HEK293 (cell line): ENCODE measurements around the gene AWAT1.

Experiments
- CTCF ChIA-PET: fragments of 350-600 bp; formaldehyde crosslinking; extraction: SDS; loops from one replicate; lab custom pipeline; 2021; ENCODE audit warnings: antibody characterized with exemption; lab: Yijun Ruan, JAX
- POLR2A ChIA-PET: fragments of 300-600 bp; formaldehyde crosslinking; extraction: SDS; loops from one replicate; lab custom pipeline; 2020; ENCODE audit warnings: antibody characterized with exemption, inconsistent platforms; lab: Yijun Ruan, JAX
- H3K27ac ChIP-seq: fragments of 200-500 bp; sonication (Bioruptor generic); 2 replicates; pipeline ENCODE4 v1.5.1; 2014; ENCODE audit warnings: low read depth, low read length, control low read depth, inconsistent platforms; ENCODE audit errors: extremely low read depth
- H3K36me3 ChIP-seq, 2 experiments: fragments of 200-500 bp in 1 of 2; sonication (Bioruptor generic) in 1 of 2; 1 replicate in 1 of 2; 2 replicates in 1 of 2; pipeline ENCODE4 v1.5.1; 2014 to 2017; ENCODE audit warnings: inconsistent platforms in 2 of 2, low read length in 2 of 2; ENCODE audit not compliant: control insufficient read depth in 2 of 2, insufficient read depth in 1 of 2
- H3K4me1 ChIP-seq: fragments of 200-500 bp; sonication (Bioruptor generic); 2 replicates; pipeline ENCODE4 v1.5.1; 2014; ENCODE audit warnings: mild to moderate bottlenecking, low read length, inconsistent platforms; ENCODE audit not compliant: control insufficient read depth, insufficient read depth
- H3K4me3 ChIP-seq: 2 replicates; pipeline ENCODE4 v1.5.1; 2011; ENCODE audit warnings: low read depth, mild to moderate bottlenecking, control low read depth, low read length, moderate library complexity
- H3K9me3 ChIP-seq: fragments of 200-500 bp; sonication (Bioruptor generic); 2 replicates; pipeline ENCODE4 v1.5.1; 2014; ENCODE audit warnings: low read depth, low read length, inconsistent platforms; ENCODE audit not compliant: control insufficient read depth, insufficient read depth
- BCL11A ChIP-seq: fragments of 450-650 bp; formaldehyde crosslinking; IDR thresholded peaks from 2 replicates; pipeline ENCODE4 v1.5.1; 2016; ENCODE audit warnings: low read depth, missing biosample characterization, missing genetic modification characterization
- KLF8 ChIP-seq: fragments of 450-650 bp; formaldehyde crosslinking; IDR thresholded peaks from 2 replicates; pipeline ENCODE4 v1.5.1; 2016; ENCODE audit warnings: missing biosample characterization, missing genetic modification characterization
- MEIS1 ChIP-seq: sonication (generic); formaldehyde crosslinking; IDR thresholded peaks from 2 replicates; pipeline ENCODE4 v1.8.1; 2022; ENCODE audit warnings: missing genetic modification reagents, mild to moderate bottlenecking, borderline replicate concordance
- OVOL3 ChIP-seq: fragments of 450-650 bp; formaldehyde crosslinking; IDR thresholded peaks from 2 replicates; pipeline ENCODE4 v1.5.1; 2016; ENCODE audit warnings: missing biosample characterization, missing genetic modification characterization
- TCF7L2 ChIP-seq: IDR thresholded peaks from 2 replicates; pipeline ENCODE4 v1.6.1; 2011; ENCODE audit warnings: low read depth, mild to moderate bottlenecking, inconsistent platforms, low read length, moderate library complexity, borderline replicate concordance
- ZFP41 ChIP-seq: fragments of 450-650 bp; formaldehyde crosslinking; IDR thresholded peaks from 2 replicates; pipeline ENCODE4 v1.5.1; 2016; ENCODE audit warnings: missing biosample characterization, missing genetic modification characterization, borderline replicate concordance
- ZNF10 ChIP-seq: fragments of 450-650 bp; formaldehyde crosslinking; IDR thresholded peaks from 2 replicates; pipeline ENCODE4 v1.5.1; 2017; ENCODE audit warnings: missing biosample characterization, missing genetic modification characterization
- ZNF398 ChIP-seq: fragments of 450-650 bp; formaldehyde crosslinking; IDR thresholded peaks from 2 replicates; pipeline ENCODE4 v1.5.1; 2017; ENCODE audit warnings: missing biosample characterization, missing genetic modification characterization
- ZNF585B ChIP-seq: fragments of 450-650 bp; formaldehyde crosslinking; IDR thresholded peaks from 2 replicates; pipeline ENCODE4 v1.5.1; 2016; ENCODE audit warnings: missing biosample characterization, missing genetic modification characterization
- ZNF621 ChIP-seq: fragments of 450-650 bp; formaldehyde crosslinking; IDR thresholded peaks from 2 replicates; pipeline ENCODE4 v1.5.1; 2017; ENCODE audit warnings: missing biosample characterization, missing genetic modification characterization
- ZNF624 ChIP-seq: fragments of 450-650 bp; formaldehyde crosslinking; IDR thresholded peaks from 2 replicates; pipeline ENCODE4 v1.5.1; 2017; ENCODE audit warnings: missing biosample characterization, missing genetic modification characterization
- TF ChIP-seq, protein P1 (sequence below): fragments of 450-650 bp; formaldehyde crosslinking; IDR thresholded peaks from 2 replicates; pipeline ENCODE4 v1.5.0; 2017; ENCODE audit warnings: missing biosample characterization, missing genetic modification characterization, borderline replicate concordance
- TF ChIP-seq, protein P2 (sequence below): fragments of 450-650 bp; formaldehyde crosslinking; IDR thresholded peaks from 2 replicates; pipeline ENCODE4 v1.5.1; 2016; ENCODE audit warnings: missing biosample characterization, missing genetic modification characterization

The AWAT1 gene

DNA sequence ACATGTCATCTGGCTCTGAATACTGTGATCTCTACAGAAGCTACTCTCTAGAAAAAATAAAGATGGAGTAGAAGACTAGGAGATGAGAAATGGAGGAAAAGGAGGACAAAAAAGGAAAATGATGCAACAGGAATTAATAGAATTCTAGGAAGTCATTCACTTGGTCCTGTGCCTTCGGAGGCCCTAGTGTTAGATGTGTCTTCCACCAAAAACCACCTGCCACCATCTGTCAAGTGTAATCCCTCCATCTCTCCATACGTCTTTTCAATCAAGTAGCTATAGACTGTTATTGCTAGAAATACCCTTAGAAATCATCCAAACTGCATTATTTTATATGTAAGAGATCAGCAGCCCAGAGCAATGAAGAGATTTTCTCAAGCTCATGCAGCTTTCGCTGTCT lies 44.6 kb downstream of the AWAT1 start:
- ChIA-PET CTCF (interaction anchor here (0.6 to 1.0 kb wide), 3 partner anchors 82 to 132 kb away, joined by 3 read pairs; no protein-coding TSS in a partner anchor), POLR2A (interaction anchor here (1.7 kb wide), 1 partner anchor 11 kb away, joined by 6 read pairs; the partner anchor contains the start of genes KIF4A and PDZD11)

GRCh38 chrX:70280573-70280972 lies 46.1 kb downstream of the AWAT1 start:
- POLR2A ChIA-PET = no interaction called here
- CTCF ChIA-PET = no interaction called here
- no peak overlapping the region for H3K4me3 ChIP-seq

More for the DNA sequence above, 44.6 kb downstream of the AWAT1 start:
- Histone ChIP-seq H3K4me1 (no peaks in the 10 kb centered on the region), H3K4me3 (no peak overlapping the region), H3K27ac (no peak overlapping the region), H3K36me3 (peaks cover 0 to 3% of the 10 kb centered on the region in 2 experiments; a peak in 1 of 3 replicates), H3K9me3 (no peaks in the 10 kb centered on the region)
- no peak for TF ChIP-seq ZNF624 (tag by site-specific recombination)

DNA sequence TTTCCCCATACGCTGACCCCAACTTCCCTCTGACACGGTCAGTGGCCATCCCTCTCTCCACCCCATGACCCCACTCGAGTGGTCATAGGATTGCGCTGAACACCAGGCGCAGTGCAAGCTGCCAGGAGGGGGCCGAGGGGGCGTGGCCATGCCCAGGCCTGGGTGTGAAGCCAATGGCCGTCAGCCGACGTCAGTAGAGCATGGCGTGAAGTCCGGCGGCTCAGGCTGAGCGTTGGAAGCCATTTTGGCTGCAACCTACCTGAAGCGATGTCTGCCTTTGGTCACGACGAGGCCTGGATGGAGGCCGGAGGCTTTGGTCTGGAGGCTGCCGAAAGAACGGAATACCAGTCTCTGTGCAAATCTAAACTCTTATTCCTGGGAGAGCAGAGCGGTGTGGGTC lies 47.5 kb downstream of the AWAT1 start, which contains the start of gene RAB41:
Gene RAB41 (plus strand): TSS at position 222 of the 400 bp plus-strand sequence. CDS start 46 bp downstream, at position 268.
- no peaks in the 10 kb centered on the region for H3K9me3 ChIP-seq
- H3K36me3 ChIP-seq = peaks cover 4 to 31% of the 10 kb centered on the region in 2 experiments; a peak in 2 of 3 replicates
- ChIA-PET POLR2A (no interaction called here), CTCF (interaction anchor here (0.6 kb wide), 1 partner anchor 9 kb away, joined by 3 read pairs; no protein-coding TSS in a partner anchor)
- no peak within 1 kb of the TSS for H3K4me3 ChIP-seq
- H3K4me1 ChIP-seq = no peaks in the 10 kb centered on the region
- H3K27ac ChIP-seq = no peak within 1 kb of the TSS
- TF ChIP-seq KLF8 (tag by site-specific recombination) (no peak), ZNF10 (no peak), TCF7L2 (no peak), MEIS1 (CRISPR knock-in tag) (no peak), ZNF398 (tag by site-specific recombination) (no peak), ZFP41 (tag by site-specific recombination) (no peak), OVOL3 (tag by site-specific recombination) (no peak), ZNF621 (no peak)
- TF ChIP-seq, protein P1, sequence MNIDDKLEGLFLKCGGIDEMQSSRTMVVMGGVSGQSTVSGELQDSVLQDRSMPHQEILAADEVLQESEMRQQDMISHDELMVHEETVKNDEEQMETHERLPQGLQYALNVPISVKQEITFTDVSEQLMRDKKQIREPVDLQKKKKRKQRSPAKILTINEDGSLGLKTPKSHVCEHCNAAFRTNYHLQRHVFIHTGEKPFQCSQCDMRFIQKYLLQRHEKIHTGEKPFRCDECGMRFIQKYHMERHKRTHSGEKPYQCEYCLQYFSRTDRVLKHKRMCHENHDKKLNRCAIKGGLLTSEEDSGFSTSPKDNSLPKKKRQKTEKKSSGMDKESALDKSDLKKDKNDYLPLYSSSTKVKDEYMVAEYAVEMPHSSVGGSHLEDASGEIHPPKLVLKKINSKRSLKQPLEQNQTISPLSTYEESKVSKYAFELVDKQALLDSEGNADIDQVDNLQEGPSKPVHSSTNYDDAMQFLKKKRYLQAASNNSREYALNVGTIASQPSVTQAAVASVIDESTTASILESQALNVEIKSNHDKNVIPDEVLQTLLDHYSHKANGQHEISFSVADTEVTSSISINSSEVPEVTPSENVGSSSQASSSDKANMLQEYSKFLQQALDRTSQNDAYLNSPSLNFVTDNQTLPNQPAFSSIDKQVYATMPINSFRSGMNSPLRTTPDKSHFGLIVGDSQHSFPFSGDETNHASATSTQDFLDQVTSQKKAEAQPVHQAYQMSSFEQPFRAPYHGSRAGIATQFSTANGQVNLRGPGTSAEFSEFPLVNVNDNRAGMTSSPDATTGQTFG (tag by site-specific recombination) = no peak
- TF ChIP-seq, protein P2, sequence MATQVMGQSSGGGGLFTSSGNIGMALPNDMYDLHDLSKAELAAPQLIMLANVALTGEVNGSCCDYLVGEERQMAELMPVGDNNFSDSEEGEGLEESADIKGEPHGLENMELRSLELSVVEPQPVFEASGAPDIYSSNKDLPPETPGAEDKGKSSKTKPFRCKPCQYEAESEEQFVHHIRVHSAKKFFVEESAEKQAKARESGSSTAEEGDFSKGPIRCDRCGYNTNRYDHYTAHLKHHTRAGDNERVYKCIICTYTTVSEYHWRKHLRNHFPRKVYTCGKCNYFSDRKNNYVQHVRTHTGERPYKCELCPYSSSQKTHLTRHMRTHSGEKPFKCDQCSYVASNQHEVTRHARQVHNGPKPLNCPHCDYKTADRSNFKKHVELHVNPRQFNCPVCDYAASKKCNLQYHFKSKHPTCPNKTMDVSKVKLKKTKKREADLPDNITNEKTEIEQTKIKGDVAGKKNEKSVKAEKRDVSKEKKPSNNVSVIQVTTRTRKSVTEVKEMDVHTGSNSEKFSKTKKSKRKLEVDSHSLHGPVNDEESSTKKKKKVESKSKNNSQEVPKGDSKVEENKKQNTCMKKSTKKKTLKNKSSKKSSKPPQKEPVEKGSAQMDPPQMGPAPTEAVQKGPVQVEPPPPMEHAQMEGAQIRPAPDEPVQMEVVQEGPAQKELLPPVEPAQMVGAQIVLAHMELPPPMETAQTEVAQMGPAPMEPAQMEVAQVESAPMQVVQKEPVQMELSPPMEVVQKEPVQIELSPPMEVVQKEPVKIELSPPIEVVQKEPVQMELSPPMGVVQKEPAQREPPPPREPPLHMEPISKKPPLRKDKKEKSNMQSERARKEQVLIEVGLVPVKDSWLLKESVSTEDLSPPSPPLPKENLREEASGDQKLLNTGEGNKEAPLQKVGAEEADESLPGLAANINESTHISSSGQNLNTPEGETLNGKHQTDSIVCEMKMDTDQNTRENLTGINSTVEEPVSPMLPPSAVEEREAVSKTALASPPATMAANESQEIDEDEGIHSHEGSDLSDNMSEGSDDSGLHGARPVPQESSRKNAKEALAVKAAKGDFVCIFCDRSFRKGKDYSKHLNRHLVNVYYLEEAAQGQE (tag by site-specific recombination) = no peak
- TF ChIP-seq, all 188 proteins: peak for 0

More at GRCh38 chrX:70280573-70280972, 46.1 kb downstream of the AWAT1 start:
- H3K9me3 ChIP-seq = no peaks in the 10 kb centered on the region
- H3K4me1 ChIP-seq = no peaks in the 10 kb centered on the region
- no peak for TF ChIP-seq BCL11A (tag by site-specific recombination)
- TF ChIP-seq ZNF585B (tag by site-specific recombination) = peak; percentile 21; the same call in 1 of the 2 replicates
- TF ChIP-seq, protein P2 (tag by site-specific recombination) = peak; percentile 81
- H3K27ac ChIP-seq = no peak overlapping the region
- peaks cover under 1 to 18% of the 10 kb centered on the region in 2 experiments; a peak in 2 of 3 replicates for H3K36me3 ChIP-seq
